Spleen (tissue), 7 donors: ENCODE measurements around the gene PTPN6.

Source experiments
- POLR2A ChIP-seq, 3 donors: fragments of 450-650 bp; IDR thresholded peaks; one replicate each; pipeline ENCODE4 v1.5.1; 2017; ENCODE audit warnings: antibody characterized with exemption in 3 of 3, mild to moderate bottlenecking in 1 of 3
- POLR2AphosphoS5 ChIP-seq, 3 donors: sonication (generic); formaldehyde crosslinking; IDR thresholded peaks; one replicate each; pipeline ENCODE4 v1.5.1; 2017; ENCODE audit warnings: antibody characterized with exemption in 3 of 3
- TF ChIP-seq, protein P1 (sequence below), 11 experiments: fragments of 200-600 bp in 7 of 11; fragments of 450-650 bp in 4 of 11; sonication (generic) in 4 of 11; IDR thresholded peaks in 8 of 11; conservative IDR thresholded peaks in 3 of 11; 1 replicate in 7 of 11; 2 replicates in 4 of 11; pipeline versions ENCODE4 v1.4.0 to v1.8.0; 2016 to 2021; ENCODE audit warnings: antibody characterized with exemption in 11 of 11, inconsistent platforms in 4 of 11, mild to moderate bottlenecking in 1 of 11
- donor health status: DM: no; HTN: no; CAD: no; lungs with moderate emphysema.
- donor health status: DM: no; HTN: no; CAD: no.
- donor health status: DM: no; HTN: no; CAD: no.

DNA sequence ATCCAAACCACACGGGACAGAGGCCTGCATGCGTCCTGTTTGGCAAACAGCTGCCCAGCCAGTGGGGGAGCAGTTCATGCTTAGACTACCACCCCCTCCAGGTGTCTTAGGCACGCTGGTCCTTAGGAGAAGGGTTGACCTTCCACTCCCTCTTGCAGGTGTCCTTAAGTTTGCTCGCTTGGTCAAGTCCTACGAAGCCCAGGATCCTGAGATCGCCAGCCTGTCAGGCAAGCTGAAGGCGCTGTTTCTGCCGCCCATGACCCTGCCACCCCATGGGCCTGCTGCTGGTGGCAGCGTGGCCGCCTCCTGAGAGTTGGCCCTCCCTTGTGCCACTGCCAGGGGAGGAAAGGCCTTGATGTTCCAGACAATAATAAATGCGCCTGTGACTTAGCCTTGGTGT is 5.5 kb upstream of the PTPN6 start:
- TF ChIP-seq, protein P1, sequence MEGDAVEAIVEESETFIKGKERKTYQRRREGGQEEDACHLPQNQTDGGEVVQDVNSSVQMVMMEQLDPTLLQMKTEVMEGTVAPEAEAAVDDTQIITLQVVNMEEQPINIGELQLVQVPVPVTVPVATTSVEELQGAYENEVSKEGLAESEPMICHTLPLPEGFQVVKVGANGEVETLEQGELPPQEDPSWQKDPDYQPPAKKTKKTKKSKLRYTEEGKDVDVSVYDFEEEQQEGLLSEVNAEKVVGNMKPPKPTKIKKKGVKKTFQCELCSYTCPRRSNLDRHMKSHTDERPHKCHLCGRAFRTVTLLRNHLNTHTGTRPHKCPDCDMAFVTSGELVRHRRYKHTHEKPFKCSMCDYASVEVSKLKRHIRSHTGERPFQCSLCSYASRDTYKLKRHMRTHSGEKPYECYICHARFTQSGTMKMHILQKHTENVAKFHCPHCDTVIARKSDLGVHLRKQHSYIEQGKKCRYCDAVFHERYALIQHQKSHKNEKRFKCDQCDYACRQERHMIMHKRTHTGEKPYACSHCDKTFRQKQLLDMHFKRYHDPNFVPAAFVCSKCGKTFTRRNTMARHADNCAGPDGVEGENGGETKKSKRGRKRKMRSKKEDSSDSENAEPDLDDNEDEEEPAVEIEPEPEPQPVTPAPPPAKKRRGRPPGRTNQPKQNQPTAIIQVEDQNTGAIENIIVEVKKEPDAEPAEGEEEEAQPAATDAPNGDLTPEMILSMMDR (IDR thresholded peaks at IDR 0.05 in 8 of 11, conservative IDR thresholded peaks at IDR 0.05 in 3 of 11) = no peak
- TF ChIP-seq POLR2A (IDR thresholded peaks at IDR 0.05) (no peak), POLR2AphosphoS5 (IDR thresholded peaks at IDR 0.05) (no peak)
